HepG2 (cell line): Measurements from ENCODE around the gene BICDL1. TPM values are rescaled to one million over a fixed set of nuclear protein-coding genes. Genes with fewer than 3 reads are reported as not detected.

Experiments
- AHR ChIP-seq: IDR thresholded peaks from 2 replicates; pipeline ENCODE4 v1.6.1; 2018; ENCODE audit warnings: missing genetic modification reagents, missing compliant biosample characterization
- ARID2 ChIP-seq: sonication (generic); formaldehyde crosslinking; IDR thresholded peaks from 2 replicates; pipeline ENCODE4 v1.8.1; 2022; ENCODE audit warnings: mild to moderate bottlenecking, missing genetic modification reagents, borderline replicate concordance
- CBFB ChIP-seq: sonication (generic); formaldehyde crosslinking; IDR thresholded peaks from 2 replicates; pipeline ENCODE4 v1.4.0; 2020; ENCODE audit warnings: missing genetic modification reagents
- EHMT2 ChIP-seq: fragments of 200-600 bp; sonication (generic); IDR thresholded peaks from 2 replicates; pipeline ENCODE4 v1.7.0; 2017; ENCODE audit warnings: antibody characterized with exemption, low read depth, low read length, borderline replicate concordance
- KMT2B ChIP-seq: IDR thresholded peaks from 2 replicates; pipeline ENCODE4 v1.6.1; 2016; ENCODE audit warnings: missing genetic modification reagents, missing compliant biosample characterization
- MLLT10 ChIP-seq: sonication (generic); formaldehyde crosslinking; IDR thresholded peaks from 2 replicates; pipeline ENCODE4 v1.4.0; 2020; ENCODE audit warnings: missing genetic modification reagents
- NFE2L1 ChIP-seq: sonication (generic); formaldehyde crosslinking; IDR thresholded peaks from 2 replicates; pipeline ENCODE4 v1.4.0; 2020; ENCODE audit warnings: missing genetic modification reagents, mild to moderate bottlenecking, borderline replicate concordance
- NR2F2 ChIP-seq: IDR thresholded peaks from 2 replicates; pipeline ENCODE4 v1.6.1; 2012; ENCODE audit warnings: low read depth, inconsistent platforms, borderline replicate concordance
- PAX8 ChIP-seq: sonication (generic); formaldehyde crosslinking; IDR thresholded peaks from 2 replicates; pipeline ENCODE4 v1.8.0; 2022; ENCODE audit warnings: mild to moderate bottlenecking, missing genetic modification reagents, borderline replicate concordance
- RFX3 ChIP-seq: IDR thresholded peaks from 2 replicates; pipeline ENCODE4 v1.6.1; 2016; ENCODE audit warnings: missing biosample characterization, missing genetic modification reagents
- RORA ChIP-seq: sonication (generic); formaldehyde crosslinking; IDR thresholded peaks from 2 replicates; pipeline ENCODE4 v1.5.0; 2020; ENCODE audit warnings: mild to moderate bottlenecking, missing genetic modification reagents, moderate library complexity
- RXRB ChIP-seq: IDR thresholded peaks from 2 replicates; pipeline ENCODE4 v1.6.1; 2016; ENCODE audit warnings: borderline replicate concordance, missing genetic modification reagents, missing compliant biosample characterization
- ZBTB21 ChIP-seq: sonication (generic); formaldehyde crosslinking; IDR thresholded peaks from 2 replicates; pipeline ENCODE4 v1.4.0; 2020; ENCODE audit warnings: missing genetic modification reagents
- ZEB1 ChIP-seq: IDR thresholded peaks from 2 replicates; pipeline ENCODE4 v1.6.1; 2012; ENCODE audit warnings: mild to moderate bottlenecking, low read depth, inconsistent platforms; ENCODE audit not compliant: insufficient replicate concordance
- ZNF607 ChIP-seq: sonication (generic); formaldehyde crosslinking; IDR thresholded peaks from 2 replicates; pipeline ENCODE4 v1.5.1; 2020; ENCODE audit warnings: missing genetic modification reagents, mild to moderate bottlenecking, borderline replicate concordance
- ZNF75D ChIP-seq: sonication (generic); formaldehyde crosslinking; IDR thresholded peaks from 2 replicates; pipeline ENCODE4 v1.8.1; 2023; ENCODE audit warnings: missing genetic modification reagents, mild to moderate bottlenecking, borderline replicate concordance
- polyA plus RNA-seq, 8 experiments: library from polyadenylated mRNA; depleted of rRNA in 3 of 8; stranded (reverse) in 7 of 8; unstranded in 1 of 8; fragments of >200 nt; fragmentation: Illumina TruSeq in 4 of 8; extraction: Trizol in 4 of 8; gene quantifications; 2 replicates each; pipeline versions ENCODE4 v1.2.1 to v1.2.3, GENCODE V29; 2011 to 2016; ENCODE audit warnings: low read depth in 4 of 8, missing spikeins in 1 of 8, mixed read lengths in 1 of 8; ENCODE audit not compliant: insufficient read depth in 1 of 8
- total RNA-seq, 5 experiments: library from RNA; depleted of rRNA; stranded (reverse); fragments of >200 nt; fragmentation: Illumina TruSeq; extraction: Trizol; gene quantifications; 2 replicates each; pipeline ENCODE4 v1.2.3, GENCODE V29; 2016; ENCODE audit warnings: low read depth in 1 of 5
- TF ChIP-seq, protein P1 (sequence below), 2 experiments: sonication (generic) in 1 of 2; formaldehyde crosslinking in 1 of 2; IDR thresholded peaks; 2 replicates each; pipeline versions ENCODE4 v1.5.1 to v1.6.1; 2011 to 2020; ENCODE audit warnings: borderline replicate concordance in 1 of 2, low read depth in 1 of 2, low read length in 1 of 2, mild to moderate bottlenecking in 1 of 2, missing genetic modification reagents in 1 of 2, moderate library complexity in 1 of 2
- TF ChIP-seq, protein P2 (sequence below): sonication (generic); formaldehyde crosslinking; IDR thresholded peaks from 2 replicates; pipeline ENCODE4 v1.4.0; 2020; ENCODE audit warnings: missing genetic modification reagents
- TF ChIP-seq, protein P3 (sequence below): sonication (generic); formaldehyde crosslinking; IDR thresholded peaks from 2 replicates; pipeline ENCODE4 v1.5.0; 2020; ENCODE audit warnings: missing genetic modification reagents
- TF ChIP-seq, protein P4 (sequence below): sonication (generic); formaldehyde crosslinking; IDR thresholded peaks from 2 replicates; pipeline ENCODE4 v1.4.0; 2020; ENCODE audit warnings: missing genetic modification reagents, borderline replicate concordance

The BICDL1 gene
- total and polyA plus RNA-seq, 2 of the 13 experiments (the other 11 are each of a cell fraction or from before 2014, with no cell fraction given): 3.6 to 9.7 TPM

DNA sequence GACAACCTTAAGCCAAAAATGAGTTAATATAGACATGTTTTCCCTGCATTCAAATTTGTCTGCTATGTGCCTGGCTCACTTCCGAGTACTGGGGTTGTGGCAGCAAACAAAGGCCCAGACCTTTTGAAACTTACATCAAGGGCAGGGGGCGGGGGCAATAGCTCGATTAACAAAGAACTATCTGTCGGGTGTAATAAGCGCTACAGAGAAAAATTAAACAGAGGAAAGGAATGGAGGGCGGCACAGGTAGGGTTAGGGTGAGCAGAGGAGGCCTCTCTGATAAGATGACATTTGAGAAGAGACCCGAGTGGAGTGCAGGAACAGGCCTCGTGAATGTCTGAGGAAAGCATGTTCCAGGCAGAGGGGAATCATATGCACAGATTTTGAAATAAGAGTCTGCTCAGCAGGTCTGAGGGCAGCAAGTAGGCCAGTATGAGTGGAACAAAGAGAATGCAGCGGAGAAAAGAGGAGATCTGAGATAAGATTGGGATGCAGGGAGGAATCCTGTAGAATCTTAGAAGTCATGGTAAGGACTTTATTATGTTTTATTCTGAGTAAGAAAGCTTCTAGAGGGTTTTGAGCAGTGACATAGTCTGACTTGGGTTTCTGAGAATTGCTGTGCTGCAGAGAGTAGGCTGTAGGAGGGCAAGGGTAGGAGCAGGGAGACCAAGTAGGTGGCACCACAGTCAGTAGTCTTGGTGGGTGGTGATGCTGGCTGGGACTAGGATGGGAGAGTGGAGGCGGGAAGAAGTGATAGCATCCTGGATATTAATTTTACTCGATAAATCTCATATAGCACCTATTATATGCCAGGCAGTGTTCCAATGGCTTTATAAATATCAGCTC is 52.6 kb downstream of the BICDL1 start (continued):
- TF ChIP-seq, protein P1, sequence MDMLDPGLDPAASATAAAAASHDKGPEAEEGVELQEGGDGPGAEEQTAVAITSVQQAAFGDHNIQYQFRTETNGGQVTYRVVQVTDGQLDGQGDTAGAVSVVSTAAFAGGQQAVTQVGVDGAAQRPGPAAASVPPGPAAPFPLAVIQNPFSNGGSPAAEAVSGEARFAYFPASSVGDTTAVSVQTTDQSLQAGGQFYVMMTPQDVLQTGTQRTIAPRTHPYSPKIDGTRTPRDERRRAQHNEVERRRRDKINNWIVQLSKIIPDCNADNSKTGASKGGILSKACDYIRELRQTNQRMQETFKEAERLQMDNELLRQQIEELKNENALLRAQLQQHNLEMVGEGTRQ (IDR thresholded peaks at IDR 0.05; ENCODE audit: low read depth, low read length): no peak
- TF ChIP-seq, protein P1 (CRISPR knock-in tag; IDR thresholded peaks at IDR 0.05; ENCODE audit: borderline replicate concordance): no peak
- TF ChIP-seq MLLT10 (CRISPR knock-in tag): no peak
- TF ChIP-seq ZEB1: peak; percentile 62
- no peak for TF ChIP-seq ARID2 (CRISPR knock-in tag)
- TF ChIP-seq KMT2B: 0 out of 2 replicates have a peak, but pooled peaks have one; percentile 25
- TF ChIP-seq NR2F2: no peak
- no peak for TF ChIP-seq EHMT2
- TF ChIP-seq, protein P2, sequence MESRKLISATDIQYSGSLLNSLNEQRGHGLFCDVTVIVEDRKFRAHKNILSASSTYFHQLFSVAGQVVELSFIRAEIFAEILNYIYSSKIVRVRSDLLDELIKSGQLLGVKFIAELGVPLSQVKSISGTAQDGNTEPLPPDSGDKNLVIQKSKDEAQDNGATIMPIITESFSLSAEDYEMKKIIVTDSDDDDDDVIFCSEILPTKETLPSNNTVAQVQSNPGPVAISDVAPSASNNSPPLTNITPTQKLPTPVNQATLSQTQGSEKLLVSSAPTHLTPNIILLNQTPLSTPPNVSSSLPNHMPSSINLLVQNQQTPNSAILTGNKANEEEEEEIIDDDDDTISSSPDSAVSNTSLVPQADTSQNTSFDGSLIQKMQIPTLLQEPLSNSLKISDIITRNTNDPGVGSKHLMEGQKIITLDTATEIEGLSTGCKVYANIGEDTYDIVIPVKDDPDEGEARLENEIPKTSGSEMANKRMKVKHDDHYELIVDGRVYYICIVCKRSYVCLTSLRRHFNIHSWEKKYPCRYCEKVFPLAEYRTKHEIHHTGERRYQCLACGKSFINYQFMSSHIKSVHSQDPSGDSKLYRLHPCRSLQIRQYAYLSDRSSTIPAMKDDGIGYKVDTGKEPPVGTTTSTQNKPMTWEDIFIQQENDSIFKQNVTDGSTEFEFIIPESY: no peak
- no peak for TF ChIP-seq RORA (CRISPR knock-in tag)
- TF ChIP-seq NFE2L1 (CRISPR knock-in tag): no peak
- no peak for TF ChIP-seq PAX8 (CRISPR knock-in tag)
- no peak; the same call in 1 of the 2 replicates for TF ChIP-seq AHR (CRISPR knock-in tag)
- peak; percentile 26; the same call in 1 of the 2 replicates for TF ChIP-seq RXRB
- no peak for TF ChIP-seq ZBTB21 (CRISPR knock-in tag)
- TF ChIP-seq RFX3 (CRISPR knock-in tag): no peak
- TF ChIP-seq ZNF75D (CRISPR knock-in tag): no peak
- TF ChIP-seq, protein P3, sequence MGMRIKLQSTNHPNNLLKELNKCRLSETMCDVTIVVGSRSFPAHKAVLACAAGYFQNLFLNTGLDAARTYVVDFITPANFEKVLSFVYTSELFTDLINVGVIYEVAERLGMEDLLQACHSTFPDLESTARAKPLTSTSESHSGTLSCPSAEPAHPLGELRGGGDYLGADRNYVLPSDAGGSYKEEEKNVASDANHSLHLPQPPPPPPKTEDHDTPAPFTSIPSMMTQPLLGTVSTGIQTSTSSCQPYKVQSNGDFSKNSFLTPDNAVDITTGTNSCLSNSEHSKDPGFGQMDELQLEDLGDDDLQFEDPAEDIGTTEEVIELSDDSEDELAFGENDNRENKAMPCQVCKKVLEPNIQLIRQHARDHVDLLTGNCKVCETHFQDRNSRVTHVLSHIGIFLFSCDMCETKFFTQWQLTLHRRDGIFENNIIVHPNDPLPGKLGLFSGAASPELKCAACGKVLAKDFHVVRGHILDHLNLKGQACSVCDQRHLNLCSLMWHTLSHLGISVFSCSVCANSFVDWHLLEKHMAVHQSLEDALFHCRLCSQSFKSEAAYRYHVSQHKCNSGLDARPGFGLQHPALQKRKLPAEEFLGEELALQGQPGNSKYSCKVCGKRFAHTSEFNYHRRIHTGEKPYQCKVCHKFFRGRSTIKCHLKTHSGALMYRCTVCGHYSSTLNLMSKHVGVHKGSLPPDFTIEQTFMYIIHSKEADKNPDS (CRISPR knock-in tag): no peak
- TF ChIP-seq CBFB: no peak
- TF ChIP-seq, protein P4, sequence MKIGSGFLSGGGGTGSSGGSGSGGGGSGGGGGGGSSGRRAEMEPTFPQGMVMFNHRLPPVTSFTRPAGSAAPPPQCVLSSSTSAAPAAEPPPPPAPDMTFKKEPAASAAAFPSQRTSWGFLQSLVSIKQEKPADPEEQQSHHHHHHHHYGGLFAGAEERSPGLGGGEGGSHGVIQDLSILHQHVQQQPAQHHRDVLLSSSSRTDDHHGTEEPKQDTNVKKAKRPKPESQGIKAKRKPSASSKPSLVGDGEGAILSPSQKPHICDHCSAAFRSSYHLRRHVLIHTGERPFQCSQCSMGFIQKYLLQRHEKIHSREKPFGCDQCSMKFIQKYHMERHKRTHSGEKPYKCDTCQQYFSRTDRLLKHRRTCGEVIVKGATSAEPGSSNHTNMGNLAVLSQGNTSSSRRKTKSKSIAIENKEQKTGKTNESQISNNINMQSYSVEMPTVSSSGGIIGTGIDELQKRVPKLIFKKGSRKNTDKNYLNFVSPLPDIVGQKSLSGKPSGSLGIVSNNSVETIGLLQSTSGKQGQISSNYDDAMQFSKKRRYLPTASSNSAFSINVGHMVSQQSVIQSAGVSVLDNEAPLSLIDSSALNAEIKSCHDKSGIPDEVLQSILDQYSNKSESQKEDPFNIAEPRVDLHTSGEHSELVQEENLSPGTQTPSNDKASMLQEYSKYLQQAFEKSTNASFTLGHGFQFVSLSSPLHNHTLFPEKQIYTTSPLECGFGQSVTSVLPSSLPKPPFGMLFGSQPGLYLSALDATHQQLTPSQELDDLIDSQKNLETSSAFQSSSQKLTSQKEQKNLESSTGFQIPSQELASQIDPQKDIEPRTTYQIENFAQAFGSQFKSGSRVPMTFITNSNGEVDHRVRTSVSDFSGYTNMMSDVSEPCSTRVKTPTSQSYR (CRISPR knock-in tag): peak; percentile 42; the same call in 1 of the 2 replicates
- TF ChIP-seq ZNF607 (CRISPR knock-in tag): no peak
